HCEC 1CT (cell line): Measurements from ENCODE around the gene NT5DC4.

Source experiments
- DNase-seq: peaks from one replicate; pipeline ENCODE4 v3.0.0-alpha.2; 2017

NT5DC4 gene

DNA sequence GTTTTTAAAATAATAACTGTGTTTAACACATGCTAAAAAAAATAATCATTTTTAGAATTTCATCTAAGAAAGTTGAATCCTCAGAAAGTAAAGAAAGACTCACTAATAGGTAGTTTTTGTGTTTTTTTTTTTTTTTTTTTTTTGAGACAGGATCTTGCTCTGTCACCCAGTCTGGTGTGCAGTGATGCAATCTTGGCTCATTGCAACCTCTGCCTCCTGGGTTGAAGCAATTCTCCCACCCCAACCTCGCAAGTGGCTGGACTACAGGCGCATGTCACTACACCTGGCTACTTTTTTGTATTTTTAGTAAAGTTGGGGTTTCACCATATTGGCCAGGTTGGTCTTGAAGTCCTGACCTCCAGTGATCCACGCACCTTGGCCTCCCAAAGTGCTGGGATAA is 36.4 kb downstream of the NT5DC4 start:
- no peak for DNase-seq

DNA sequence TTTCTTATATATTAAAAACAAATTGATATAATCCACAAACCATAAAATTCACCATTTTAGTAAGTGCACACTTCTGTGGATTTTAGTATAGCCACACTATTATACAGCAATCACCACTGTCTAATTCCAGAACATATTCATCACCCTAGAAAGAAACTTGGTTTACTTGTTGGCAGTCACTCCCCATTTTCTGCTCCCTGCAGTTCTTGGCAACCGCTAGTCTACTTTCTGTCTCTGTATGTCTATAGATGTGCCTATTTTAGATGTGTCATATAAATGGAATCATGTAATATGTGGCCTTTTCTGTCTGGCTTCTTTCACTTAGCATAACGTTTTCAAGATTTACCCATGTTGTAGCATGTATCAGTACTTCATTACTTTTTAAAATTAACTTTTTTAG is 37.9 kb downstream of the NT5DC4 start:
- DNase-seq, result no peak

DNA sequence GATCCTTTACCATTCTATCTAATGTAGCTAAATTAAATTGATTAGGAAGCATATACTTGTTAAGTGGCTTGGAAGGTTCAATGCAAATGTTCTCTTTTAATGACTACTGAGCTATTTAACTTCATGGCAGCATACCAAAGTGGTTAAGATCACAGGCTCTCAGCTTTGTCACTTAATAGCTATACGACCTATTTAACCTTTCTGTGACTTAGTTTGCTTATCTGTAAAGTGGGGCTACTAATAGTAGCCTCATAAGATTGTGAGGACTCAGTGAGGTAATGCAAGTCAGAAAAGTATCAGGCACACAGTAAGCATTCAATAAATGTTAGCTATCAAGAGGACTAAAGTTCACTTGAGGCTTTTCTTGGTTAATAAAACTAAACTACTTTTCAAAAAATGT is 39.3 kb downstream of the NT5DC4 start:
- no peak for DNase-seq

DNA sequence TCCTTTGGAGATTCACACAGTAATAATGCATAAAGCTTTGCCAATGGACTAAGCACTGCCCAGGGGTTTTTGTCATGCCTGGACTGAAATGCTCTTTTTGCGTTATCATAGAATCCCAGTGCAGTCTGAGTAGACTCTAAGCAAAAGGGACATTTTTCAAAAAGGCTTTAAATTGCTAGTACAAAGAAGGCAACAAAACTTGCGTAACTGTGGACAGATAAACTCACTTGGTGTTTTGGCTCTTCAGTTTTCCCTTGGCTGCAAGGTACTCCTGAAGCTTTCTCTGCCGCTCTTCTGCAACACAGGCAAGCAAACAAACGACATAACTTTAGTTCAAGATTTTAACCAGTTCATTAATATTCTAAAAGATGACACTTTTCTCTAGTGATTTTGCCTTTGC is 41.5 kb downstream of the NT5DC4 start:
- no peak for DNase-seq

GRCh38 chr2:112764071-112765044 is 43.5 kb downstream of the NT5DC4 start, which contains the start of gene CKAP2L:
Gene CKAP2L (minus strand): TSS chr2:112764609. CDS start chr2:112764598, 11 bp downstream.
- DNase-seq, result peak; percentile 99

DNA sequence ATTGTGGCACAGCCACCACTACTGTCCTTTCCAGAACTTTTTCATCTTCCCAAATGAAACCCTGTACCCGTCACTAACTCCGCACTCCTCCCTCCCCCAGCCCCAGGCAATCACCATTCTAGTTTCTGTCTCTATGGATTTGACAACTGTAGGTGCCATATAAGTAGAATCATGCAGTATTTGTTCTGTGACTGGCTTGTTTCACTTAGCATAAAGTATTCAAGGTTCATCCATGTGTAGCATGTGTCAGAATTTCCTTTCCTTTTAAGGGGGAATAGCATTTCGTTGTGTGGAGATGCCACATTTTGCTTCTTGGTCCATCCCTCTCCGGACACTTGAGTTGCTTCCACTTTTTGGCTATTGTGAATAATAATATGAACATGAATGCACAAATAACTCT is 44.4 kb downstream of the NT5DC4 start:
- no peak for DNase-seq

DNA sequence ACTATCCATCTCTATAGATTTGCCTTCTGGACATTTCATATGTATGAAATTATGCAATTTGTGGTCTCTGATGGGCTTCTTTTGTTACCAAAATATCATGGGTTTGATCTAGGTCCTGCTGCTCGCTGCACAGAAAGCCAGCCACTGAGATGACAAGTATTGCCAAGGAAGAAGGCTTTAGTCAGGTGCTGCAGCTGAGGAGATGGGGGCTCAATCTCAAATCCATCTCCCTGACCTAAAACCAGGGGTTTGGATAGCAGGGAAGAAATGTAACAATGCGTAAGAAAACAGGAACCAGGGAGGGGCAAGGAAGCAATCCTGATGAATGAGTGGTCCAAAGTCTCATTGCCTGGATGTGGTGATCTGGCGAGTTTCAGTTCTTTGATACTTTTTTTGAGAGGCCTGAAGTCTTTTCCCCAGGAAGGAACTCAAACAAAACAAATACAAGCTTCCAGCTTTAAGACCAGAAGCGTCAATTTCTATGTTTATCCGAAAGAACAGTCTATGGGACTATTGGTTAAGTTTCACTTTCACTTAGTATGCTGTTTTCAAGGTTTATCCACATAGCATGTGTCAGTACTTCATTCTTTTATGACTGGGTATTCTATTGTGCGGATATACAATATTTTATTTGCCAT is 47.0 kb downstream of the NT5DC4 start:
- no peak for DNase-seq

DNA sequence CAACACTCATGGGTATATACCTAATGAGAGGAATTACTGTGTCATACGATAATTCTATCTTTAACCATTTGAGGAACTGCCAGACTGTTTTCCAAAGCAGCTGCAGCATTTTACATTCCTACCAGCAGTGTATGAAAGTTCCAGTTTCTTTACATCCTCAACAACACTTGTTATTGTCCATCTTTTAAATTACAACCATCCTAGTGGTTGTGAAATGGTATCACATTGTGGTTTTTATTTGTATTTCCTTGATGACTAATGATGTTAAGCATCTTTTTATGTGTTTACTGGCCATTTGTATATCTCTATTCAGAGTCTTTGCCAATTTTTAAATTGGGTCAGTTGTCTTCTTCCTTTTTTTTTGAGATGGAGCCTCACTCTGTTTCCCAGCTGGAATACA is 47.6 kb downstream of the NT5DC4 start:
- peak; percentile 77 for DNase-seq

- DNase-seq, result no peak
Observed at GRCh38 chr2:112772322-112772721, 51.5 kb downstream of the NT5DC4 start.

- no peak for DNase-seq
Observed at GRCh38 chr2:112772911-112773475, 52.2 kb downstream of the NT5DC4 start.

DNA sequence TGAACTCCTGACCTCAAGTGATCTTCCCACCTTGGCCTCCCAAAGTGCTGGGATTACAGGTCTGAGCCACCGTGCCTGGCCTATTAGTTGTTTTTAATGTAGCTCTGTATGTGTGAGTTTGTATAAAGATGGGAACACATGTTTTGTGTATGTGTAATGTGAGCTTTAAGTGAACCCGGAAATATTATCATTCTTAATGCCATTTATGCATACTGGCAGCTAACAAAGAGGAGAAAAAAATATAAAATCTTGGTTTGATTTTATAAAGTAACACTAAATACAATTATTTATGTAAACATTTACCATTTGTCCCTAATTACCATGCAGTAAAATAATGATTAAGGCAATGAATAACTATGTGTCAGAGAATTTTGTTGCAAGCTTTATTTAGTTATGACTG is 52.7 kb downstream of the NT5DC4 start:
- DNase-seq, result no peak

- no peak for DNase-seq
Observed at GRCh38 chr2:112774536-112775285, 53.9 kb downstream of the NT5DC4 start.

GRCh38 chr2:112776113-112776512 is 55.3 kb downstream of the NT5DC4 start:
- DNase-seq, result no peak

DNA sequence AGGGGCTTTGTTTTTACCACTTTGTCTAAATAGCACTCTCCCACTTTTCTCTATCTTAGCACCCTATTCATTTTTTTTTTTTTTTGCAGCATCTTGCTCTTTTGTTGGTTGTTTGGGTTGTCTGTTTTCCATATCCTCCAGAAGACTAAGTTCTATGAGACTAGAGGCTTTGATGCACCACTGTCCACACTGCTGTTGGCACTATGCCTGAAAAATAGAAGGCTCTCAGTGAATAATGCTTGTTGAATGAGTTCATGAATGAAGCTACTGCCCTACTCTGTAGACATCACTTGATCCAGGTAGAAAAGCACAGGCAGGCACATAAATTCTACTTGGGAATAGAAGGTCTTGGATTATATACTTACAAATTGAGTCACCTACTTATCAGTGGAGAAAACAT is 56.2 kb downstream of the NT5DC4 start:
- no peak for DNase-seq

DNA sequence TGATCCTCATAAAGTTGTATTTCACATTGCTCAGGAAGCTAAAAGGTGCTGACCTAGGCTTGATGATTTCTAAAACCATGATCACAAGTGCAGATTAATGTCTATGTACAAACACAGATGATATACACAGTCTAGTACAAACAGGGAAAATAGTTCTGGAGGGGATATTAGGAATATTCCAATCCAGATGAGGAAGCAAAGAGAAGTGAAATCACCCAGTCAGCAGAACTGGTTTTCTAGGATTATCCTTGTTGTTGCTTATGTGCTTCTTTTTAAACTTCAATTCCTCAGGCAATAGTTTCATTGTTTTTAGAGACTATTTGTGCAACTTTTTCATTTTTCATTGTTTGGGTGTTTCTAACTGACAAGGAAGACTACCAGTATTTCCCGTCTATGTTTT is 58.8 kb downstream of the NT5DC4 start:
- no peak for DNase-seq

DNA sequence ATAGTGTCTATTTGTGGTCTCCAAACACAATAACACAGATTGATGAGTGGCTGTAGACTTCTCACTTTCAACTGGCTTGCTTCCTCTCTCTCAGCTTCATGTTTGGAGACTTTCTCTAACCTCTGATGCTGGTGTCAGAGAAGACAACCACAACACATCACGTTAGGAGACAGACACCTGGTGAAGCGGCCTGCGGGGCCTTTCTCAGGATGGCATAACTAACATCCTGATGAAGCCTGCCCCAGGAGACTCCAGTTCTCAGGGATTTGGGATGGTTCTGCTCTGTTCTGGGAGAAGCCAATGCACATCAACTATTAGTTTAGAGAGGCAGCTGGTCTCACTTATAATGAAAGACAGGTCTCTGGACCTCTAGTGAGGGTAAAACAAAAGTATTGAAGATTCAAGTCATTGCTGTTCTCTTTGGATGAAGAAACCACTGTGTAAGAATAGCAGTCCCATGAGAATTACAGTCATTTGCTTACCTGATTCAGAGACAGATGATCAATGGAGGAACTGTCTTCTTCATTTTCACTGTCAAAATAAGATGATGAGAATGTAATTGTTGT is 61.5 kb downstream of the NT5DC4 start:
- DNase-seq, result no peak

DNA sequence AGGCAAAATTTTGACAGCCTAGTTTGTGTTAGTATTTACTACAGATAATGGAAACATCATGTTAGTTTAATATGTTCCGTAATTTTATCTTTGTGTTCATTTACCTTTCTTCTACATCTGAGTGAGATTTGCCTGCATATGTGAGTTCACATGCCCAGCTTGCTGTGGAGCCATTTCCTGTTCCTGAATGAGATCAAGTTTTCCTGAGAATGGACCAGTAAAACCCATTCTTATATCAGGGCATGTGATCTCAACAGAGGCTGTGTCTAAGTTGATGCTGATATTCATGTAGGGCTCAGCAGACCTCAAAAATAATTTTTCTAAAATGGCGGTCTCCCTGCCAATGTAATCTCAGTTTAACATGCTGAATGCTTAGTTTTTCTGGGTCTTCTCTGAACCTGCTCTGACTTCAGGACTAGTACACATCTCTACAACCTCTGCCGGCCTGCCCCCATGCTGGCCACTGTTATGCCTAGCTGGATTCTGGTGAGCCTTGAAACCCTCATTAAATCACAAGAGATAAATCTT is 62.4 kb downstream of the NT5DC4 start:
- DNase-seq, result no peak

GRCh38 chr2:112784199-112785189 is 63.7 kb downstream of the NT5DC4 start, which contains the start of gene IL1A:
Gene IL1A (minus strand): TSS chr2:112784493. CDS start chr2:112783770, 723 bp downstream.
- peak; percentile 54 for DNase-seq

DNA sequence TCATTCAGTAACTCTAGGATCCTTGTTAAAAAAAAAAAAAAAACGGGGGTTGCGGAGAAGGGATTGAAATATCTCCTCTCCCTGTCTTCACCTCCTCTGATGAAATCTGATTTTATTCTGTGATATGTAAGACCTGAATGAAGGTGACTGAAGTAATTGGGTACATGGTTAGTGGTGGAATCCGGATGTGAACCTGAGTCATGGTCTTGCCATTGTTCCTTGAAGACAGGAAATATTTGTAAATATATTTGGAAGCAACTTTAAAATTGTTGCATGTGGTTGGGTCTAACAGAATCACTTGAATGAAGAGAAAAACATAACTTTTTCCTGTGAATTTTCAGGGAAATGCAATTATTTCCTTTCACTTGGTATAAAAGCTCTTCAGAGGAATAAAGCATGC is 66.5 kb downstream of the NT5DC4 start:
- no peak for DNase-seq

DNA sequence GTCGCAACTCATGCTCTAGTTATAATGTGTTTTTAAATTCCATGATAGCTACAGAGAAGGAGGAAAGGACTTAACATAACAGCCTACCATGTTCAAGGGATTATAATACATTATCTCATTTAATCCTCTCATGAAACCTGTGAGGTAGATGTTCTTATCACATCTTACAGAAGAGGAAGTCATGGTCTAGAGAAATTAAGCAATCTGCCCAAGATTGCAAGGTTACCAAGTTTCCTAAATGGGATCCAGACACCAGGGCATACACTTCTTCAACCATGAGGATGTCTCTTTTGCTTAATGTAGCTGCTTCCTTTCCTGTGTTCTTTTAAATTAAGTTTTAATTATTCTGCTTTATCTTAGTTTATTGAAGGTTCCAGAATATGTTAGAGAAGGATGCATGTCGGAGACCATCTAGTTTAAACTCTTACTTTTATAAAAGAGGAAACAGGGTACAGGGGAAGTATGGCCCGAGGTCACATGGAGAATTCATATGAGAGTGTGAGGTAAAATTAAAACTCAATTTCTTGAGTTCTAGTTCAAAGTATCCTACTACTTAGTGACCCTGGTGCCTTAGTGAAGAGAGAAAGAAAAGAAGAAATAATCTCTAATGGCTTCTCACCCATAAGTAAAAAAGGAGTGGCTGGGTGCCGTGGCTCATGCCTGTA is 67.0 kb downstream of the NT5DC4 start:
- DNase-seq, result no peak
